ENCODE measurements around the gene ADRB2. TPM values are rescaled to one million over a fixed set of nuclear protein-coding genes. Genes with fewer than 3 reads are reported as not detected.

ADRB2 gene
- 10 to 100 TPM; 12.3 to 14.2 TPM for total RNA-seq
- 1 to 10 TPM in 5 of 6 donors, under 1 TPM in 1; 0.70 to 1.9 (median 1.5) TPM for polyA plus RNA-seq (ENCODE audit: insufficient read length in 6 of 6)
- long read RNA-seq, donor 1, partial matches to known transcripts: 0 of 2 reads
- long read RNA-seq, donor 1, other reads (novel, unspliced or antisense): 0 of 2 reads
- long read RNA-seq, donor 2: 0 reads
- long read RNA-seq, donor 3, partial matches to known transcripts: 0 of 1 reads
- long read RNA-seq, donor 3, other reads (novel, unspliced or antisense): 0 of 1 reads
- long read RNA-seq, donor 4, transcript ADRB2-201 (1 exons, 3,443 nt): major isoform, 7 of 8 reads
- long read RNA-seq, donor 4, partial matches to known transcripts: 0 of 8 reads
- long read RNA-seq, donor 4, other reads (novel, unspliced or antisense): 1 of 8 reads
- long read RNA-seq, donor 5, partial matches to known transcripts: 0 of 3 reads
- long read RNA-seq, donor 5, other reads (novel, unspliced or antisense): 0 of 3 reads
- long read RNA-seq, donor 6, partial matches to known transcripts: 0 of 1 reads
- long read RNA-seq, donor 6, other reads (novel, unspliced or antisense): 0 of 1 reads
- long read RNA-seq, donor 7: 0 reads
- long read RNA-seq, donor 8: 0 reads
- long read RNA-seq, donor 9: 0 reads
- long read RNA-seq, donor 10, transcript ADRB2-201 (1 exons, 3,443 nt): major isoform, 10 of 10 reads
- long read RNA-seq, donor 10, partial matches to known transcripts: 0 of 10 reads
- long read RNA-seq, donor 10, other reads (novel, unspliced or antisense): 0 of 10 reads
- long read RNA-seq, donor 11, transcript ADRB2-201 (1 exons, 3,443 nt): major isoform, 8 of 8 reads
- long read RNA-seq, donor 11, partial matches to known transcripts: 0 of 8 reads
- long read RNA-seq, donor 11, other reads (novel, unspliced or antisense): 0 of 8 reads
- long read RNA-seq, donor 12, partial matches to known transcripts: 0 of 3 reads
- long read RNA-seq, donor 12, other reads (novel, unspliced or antisense): 0 of 3 reads

DNA sequence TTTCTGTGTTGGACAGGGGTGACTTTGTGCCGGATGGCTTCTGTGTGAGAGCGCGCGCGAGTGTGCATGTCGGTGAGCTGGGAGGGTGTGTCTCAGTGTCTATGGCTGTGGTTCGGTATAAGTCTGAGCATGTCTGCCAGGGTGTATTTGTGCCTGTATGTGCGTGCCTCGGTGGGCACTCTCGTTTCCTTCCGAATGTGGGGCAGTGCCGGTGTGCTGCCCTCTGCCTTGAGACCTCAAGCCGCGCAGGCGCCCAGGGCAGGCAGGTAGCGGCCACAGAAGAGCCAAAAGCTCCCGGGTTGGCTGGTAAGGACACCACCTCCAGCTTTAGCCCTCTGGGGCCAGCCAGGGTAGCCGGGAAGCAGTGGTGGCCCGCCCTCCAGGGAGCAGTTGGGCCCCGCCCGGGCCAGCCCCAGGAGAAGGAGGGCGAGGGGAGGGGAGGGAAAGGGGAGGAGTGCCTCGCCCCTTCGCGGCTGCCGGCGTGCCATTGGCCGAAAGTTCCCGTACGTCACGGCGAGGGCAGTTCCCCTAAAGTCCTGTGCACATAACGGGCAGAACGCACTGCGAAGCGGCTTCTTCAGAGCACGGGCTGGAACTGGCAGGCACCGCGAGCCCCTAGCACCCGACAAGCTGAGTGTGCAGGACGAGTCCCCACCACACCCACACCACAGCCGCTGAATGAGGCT, at the start of gene ADRB2:
ADRB2 (plus strand) TSS at position 559 of the 686 bp plus-strand sequence. CDS start 221 bp downstream, outside the sequence.
- DNase-seq (peak; percentile 83 to 99 (median 96)), ATAC-seq (peak; percentile 97)
- Histone ChIP-seq H3K27ac (peak within 1 kb of the TSS; percentile 86 to 98), H3K36me3 (no peaks in the 10 kb centered on the region), H3K4me1 (peaks cover 0 to 86% of the 10 kb centered on the region in 2 donors), H3K27me3 (no peaks in the 10 kb centered on the region), H3K4me3 (peak within 1 kb of the TSS; percentile 60 to 63), H3K9me3 (no peaks in the 10 kb centered on the region)
- TF ChIP-seq, protein P1, sequence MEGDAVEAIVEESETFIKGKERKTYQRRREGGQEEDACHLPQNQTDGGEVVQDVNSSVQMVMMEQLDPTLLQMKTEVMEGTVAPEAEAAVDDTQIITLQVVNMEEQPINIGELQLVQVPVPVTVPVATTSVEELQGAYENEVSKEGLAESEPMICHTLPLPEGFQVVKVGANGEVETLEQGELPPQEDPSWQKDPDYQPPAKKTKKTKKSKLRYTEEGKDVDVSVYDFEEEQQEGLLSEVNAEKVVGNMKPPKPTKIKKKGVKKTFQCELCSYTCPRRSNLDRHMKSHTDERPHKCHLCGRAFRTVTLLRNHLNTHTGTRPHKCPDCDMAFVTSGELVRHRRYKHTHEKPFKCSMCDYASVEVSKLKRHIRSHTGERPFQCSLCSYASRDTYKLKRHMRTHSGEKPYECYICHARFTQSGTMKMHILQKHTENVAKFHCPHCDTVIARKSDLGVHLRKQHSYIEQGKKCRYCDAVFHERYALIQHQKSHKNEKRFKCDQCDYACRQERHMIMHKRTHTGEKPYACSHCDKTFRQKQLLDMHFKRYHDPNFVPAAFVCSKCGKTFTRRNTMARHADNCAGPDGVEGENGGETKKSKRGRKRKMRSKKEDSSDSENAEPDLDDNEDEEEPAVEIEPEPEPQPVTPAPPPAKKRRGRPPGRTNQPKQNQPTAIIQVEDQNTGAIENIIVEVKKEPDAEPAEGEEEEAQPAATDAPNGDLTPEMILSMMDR (IDR thresholded peaks at IDR 0.05): no peak
- intact Hi-C loops (cut with DNase I): no loop called here

DNA sequence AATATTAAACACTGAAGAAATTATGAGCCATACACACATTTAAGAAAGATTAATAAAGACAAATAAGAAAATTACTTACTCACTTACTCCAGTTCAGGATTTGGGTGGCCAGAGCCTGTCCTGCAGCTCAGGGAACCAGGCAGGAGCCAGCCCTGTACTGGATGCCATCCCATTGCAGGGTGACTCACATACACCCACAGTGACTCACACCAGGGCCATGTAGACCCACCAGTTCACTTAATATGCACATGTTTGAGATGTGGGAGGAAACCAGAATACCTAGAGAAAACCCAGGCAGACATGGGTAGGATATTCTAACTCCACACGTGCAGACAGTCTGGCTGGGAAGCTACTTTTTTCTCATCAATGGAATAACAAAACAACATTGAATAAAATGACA, 49.6 kb upstream of the ADRB2 start:
- no peak overlapping the region for H3K4me3 ChIP-seq

DNA sequence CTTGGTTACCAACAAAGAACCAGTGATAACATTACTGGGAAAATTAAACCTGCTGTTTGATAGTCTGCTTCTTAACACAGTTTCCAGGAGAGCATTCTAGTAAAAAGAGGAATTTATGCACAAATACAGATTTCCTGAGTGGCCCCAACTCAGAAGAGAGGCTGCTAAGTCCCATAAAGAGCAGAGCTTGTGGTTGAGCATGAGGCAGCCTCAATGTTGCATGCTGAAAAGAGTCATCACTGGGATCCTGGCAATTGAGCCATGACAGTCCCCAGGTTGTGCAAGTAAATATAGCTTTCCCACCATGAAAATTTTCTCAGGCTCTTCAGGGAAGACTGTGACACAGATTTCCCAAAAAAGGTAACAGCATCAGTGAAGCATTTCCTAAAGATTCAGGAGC, 47.5 kb upstream of the ADRB2 start:
- TF ChIP-seq, protein P1 (IDR thresholded peaks at IDR 0.05): no peak
- Histone ChIP-seq H3K4me3 (no peak overlapping the region), H3K27ac (no peak overlapping the region), H3K36me3 (no peaks in the 10 kb centered on the region), H3K4me1 (no peaks in the 10 kb centered on the region), H3K9me3 (no peaks in the 10 kb centered on the region), H3K27me3 (no peaks in the 10 kb centered on the region)
- DNase-seq (no peak), ATAC-seq (no peak)
- intact Hi-C loops (cut with DNase I): no loop called here

More for the DNA sequence above, 49.6 kb upstream of the ADRB2 start:
- TF ChIP-seq, protein P1 (IDR thresholded peaks at IDR 0.05): no peak
- intact Hi-C loops (cut with DNase I): no loop called here
- Histone ChIP-seq H3K36me3 (no peaks in the 10 kb centered on the region), H3K9me3 (no peaks in the 10 kb centered on the region), H3K4me1 (no peaks in the 10 kb centered on the region), H3K27ac (no peak overlapping the region), H3K27me3 (no peaks in the 10 kb centered on the region)
- ATAC-seq: peak; percentile 93
- DNase-seq: peak in 1 of 4 donors; percentile 43

DNA sequence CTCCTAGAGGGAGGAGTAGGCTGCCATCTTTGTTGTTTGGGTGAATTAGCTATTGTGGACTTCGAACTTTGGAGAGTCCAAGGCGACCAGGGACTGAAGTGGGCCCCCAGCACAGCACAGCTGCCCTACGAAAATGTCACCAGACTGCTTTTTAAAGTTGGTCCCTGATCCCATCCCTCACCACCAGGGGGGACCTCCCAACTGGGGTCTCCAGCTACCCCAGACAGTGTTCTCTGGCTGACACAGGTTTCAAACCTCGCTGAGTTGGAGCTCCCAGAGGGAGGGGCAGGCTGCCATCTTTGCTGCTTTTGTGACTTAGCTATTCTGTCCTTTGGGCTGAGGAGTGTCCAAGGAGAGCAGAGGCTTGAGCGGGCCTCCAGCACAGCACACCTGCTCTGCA, 45.7 kb upstream of the ADRB2 start:
- DNase-seq: no peak
- no peak for ATAC-seq
- H3K27ac ChIP-seq: no peak overlapping the region
- intact Hi-C loops (cut with DNase I): no loop called here
- H3K27me3 ChIP-seq: no peaks in the 10 kb centered on the region
- TF ChIP-seq, protein P1 (IDR thresholded peaks at IDR 0.05): no peak
- H3K4me3 ChIP-seq: no peak overlapping the region
- H3K9me3 ChIP-seq: no peaks in the 10 kb centered on the region
- H3K36me3 ChIP-seq: no peaks in the 10 kb centered on the region
- H3K4me1 ChIP-seq: no peaks in the 10 kb centered on the region

Data from left lung (tissue), 14 donors.